Measurements from ENCODE around the gene ECE2. TPM values are rescaled to one million over a fixed set of nuclear protein-coding genes. Genes with fewer than 3 reads are reported as not detected.
A peak's percentile ranks its signal among the peaks of the same experiment; 100 is the strongest.

Gene ECE2
- polyA plus RNA-seq, 1 donor = not detected

DNA sequence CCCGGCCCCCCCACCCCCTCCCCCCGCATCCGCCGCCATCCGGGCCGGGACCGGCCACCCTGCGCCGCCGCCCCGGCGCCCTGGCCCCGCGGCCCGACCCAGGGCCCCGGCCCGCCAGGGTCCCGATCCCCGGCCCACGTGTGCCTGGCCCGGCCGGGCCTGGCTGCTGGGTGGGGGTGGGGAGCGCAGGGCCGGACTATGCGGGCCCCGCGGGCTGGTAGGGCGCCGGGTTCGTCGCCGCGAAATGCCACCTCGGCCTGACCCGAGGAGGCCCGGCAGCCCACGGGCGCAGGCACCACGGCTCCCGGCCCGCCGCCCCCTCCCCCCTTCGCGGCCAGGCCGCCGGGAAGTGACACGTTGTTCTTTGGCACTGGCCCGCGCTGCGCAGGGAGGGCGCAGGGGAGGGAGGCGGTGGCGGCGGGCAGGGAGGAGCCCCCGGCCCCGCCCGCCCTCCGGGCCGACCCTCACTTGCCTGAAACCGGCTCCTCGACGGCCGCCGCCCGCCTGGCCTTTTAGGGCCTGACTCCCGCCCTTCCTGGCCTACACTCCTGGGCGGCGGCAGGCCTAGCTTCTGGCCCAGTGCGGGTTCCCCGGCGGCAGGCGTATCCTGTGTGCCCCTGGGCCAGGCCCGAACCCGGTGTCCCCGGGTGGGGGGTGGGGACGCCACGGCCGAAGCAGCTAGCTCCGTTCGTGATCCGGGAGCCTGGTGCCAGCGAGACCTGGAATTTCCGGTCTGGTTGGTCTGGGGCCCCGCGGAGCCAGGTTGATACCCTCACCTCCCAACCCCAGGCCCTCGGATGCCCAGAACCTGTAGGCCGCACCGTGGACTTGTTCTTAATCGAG, 39.1 kb downstream of the ECE2 start:
- DNase-seq = peak; percentile 90

DNA sequence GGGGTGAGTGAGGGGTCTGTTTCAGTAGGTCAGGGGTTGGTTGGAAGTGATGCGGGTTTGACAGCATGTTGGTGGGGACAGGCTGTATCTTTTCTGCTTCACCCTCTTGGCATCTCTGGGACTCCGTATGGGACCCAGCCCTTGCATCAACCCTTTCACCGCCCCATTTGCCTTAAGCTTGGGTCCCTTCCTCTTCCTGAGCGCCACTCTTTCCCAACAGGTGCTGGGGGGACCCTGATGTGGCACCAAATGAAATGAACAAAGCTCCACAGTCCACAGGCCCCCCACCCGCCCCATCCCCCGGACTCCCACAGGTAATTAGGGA, 39.7 kb downstream of the ECE2 start:
- no peak for DNase-seq

DNA sequence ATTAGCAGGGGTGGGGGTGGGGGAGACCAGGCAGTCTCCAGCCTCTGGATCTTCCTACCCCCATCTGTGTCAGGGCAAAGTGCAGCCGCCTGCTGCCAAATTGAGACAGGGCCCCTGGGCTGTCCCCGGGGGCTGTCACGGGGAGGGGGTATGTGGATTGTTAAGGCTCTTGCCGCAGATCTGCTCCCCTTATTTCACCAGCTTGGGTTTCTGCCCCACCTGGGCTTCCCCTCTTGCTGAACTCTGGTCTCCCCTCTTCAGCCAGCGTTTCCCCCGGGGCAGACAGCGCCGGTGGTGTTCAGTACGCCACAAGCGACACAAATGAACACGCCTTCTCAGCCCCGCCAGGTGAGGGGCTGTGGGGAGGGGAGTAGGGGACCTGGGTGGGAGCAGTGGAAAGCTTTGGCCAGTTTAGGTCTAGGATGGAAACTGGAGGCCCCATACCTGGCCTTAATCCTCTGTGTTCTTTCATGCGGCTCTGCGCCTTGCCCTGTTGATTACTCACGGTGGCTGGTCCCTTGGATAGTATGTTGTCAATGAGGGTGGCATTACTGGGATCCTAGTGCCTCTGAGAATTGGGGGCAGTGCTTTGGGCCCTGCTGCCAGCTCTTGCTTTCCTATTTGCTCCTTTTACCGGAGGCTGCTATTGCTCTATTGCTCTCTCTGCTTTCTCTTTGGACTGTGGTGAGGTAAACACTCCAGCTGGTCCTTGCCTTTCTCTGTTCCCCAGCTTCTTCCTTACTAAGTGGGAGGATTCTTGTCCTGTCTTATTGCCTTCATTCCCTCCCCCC, 40.2 kb downstream of the ECE2 start:
- DNase-seq = no peak

DNA sequence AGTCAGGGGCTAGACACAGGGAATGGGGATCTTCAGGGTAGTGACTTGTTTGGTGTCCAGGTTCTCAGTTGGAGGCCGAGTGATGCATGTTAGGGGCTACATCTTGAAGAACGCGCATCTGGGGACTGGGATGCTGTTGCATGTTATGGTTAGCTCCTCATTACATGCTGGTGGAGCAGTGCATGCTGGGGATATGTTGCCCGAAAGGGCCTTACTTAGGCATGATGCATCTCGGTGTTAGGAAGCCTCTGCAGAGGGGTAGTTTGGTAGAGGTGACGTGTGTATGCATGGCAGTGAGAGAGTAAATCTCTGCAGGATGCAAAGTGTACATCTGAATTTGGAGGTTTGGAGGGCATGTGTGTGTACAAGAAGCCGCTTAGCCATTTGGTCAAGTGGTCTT, 41.0 kb downstream of the ECE2 start:
- no peak for DNase-seq

DNA sequence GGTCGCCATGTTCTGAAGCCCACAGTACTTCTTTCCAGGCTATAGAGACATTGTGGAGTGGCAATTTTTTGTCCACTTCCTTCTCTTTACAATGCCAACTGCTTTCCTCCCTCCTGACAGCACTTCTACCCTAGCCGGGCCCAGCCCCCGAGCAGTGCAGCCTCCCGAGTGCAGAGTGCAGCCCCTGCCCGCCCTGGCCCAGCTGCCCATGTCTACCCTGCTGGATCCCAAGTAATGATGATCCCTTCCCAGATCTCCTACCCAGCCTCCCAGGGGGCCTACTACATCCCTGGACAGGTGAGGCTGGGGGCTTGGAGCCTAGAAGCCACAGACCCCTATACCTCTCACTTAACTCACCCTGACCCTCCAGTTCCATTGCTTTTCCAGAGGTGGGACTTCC, 41.4 kb downstream of the ECE2 start:
- no peak for DNase-seq

DNA sequence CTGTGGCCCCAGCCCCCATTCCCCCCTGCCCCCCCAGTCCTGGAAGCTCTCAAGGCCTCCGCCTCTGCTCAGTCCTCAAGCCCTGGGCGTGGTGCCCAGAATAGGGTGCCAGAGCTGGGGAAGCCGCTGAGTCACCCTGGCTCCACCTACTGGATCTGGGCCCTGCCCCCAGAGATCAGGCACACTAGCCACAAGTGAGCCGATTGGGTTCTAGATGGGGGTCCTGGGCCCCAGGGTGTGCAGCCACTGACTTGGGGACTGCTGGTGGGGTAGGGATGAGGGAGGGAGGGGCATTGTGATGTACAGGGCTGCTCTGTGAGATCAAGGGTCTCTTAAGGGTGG, 44.3 kb downstream of the ECE2 start:
- DNase-seq = peak; percentile 87

DNA sequence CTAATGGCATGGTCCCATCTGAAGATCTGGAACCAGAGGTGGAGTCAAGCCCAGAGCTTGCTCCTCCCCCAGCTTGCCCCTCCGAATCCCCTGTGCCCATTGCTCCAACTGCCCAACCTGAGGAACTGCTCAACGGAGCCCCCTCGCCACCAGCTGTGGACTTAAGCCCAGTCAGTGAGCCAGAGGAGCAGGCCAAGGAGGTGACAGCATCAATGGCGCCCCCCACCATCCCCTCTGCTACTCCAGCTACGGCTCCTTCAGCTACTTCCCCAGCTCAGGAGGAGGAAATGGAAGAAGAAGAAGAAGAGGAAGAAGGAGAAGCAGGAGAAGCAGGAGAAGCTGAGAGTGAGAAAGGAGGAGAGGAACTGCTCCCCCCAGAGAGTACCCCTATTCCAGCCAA, 45.8 kb downstream of the ECE2 start:
- DNase-seq = no peak

DNA sequence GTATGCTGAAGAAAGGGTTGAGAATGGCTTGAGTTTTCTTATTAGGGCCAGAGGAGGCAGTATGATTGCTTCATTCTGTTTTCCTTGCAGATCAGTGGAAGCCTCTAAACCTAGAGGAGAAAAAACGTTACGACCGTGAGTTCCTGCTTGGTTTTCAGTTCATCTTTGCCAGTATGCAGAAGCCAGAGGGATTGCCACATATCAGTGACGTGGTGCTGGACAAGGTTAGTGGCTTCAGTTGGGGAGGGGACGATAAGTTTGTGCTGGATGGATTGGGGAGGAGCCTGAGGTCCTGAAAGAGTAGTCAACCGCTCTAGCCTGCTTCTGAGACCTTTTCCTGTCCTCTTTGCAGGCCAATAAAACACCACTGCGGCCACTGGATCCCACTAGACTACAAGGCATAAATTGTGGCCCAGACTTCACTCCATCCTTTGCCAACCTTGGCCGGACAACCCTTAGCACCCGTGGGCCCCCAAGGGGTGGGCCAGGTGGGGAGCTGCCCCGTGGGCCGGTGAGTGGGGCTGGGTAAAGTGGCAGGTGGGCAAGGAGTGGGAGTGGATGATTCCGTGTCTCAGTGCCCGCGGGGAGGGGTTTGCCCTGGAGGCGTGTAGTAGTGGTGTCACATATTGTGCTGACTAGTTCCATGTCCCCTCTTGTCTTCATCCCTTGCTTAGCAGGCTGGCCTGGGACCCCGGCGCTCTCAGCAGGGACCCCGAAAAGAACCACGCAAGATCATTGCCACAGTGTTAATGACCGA, 47.1 kb downstream of the ECE2 start:
- DNase-seq = no peak

DNA sequence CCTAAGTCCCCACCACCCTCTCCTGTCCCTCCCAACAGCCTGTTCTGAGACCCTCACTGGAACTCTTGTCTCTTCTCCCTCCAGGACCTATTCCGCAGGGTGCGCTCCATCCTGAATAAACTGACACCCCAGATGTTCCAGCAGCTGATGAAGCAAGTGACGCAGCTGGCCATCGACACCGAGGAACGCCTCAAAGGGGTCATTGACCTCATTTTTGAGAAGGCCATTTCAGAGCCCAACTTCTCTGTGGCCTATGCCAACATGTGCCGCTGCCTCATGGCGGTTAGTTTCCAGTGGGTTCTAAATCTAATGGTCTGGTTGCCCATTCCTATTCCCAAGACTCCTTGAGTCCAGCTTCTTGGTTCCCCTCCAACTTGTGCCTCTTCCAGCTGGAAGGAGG, 47.9 kb downstream of the ECE2 start:
- no peak for DNase-seq

DNA sequence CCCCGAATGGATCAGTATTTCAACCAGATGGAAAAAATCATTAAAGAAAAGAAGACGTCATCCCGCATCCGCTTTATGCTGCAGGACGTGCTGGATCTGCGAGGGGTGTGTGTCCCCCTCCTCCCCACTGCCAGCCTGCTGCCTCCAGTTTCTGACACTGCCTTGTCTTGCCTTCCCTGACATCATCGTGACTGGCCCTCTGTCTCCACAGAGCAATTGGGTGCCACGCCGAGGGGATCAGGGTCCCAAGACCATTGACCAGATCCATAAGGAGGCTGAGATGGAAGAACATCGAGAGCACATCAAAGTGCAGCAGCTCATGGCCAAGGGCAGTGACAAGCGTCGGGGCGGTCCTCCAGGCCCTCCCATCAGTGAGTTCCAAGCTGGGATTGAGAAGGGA, 49.4 kb downstream of the ECE2 start:
- DNase-seq = no peak

DNA sequence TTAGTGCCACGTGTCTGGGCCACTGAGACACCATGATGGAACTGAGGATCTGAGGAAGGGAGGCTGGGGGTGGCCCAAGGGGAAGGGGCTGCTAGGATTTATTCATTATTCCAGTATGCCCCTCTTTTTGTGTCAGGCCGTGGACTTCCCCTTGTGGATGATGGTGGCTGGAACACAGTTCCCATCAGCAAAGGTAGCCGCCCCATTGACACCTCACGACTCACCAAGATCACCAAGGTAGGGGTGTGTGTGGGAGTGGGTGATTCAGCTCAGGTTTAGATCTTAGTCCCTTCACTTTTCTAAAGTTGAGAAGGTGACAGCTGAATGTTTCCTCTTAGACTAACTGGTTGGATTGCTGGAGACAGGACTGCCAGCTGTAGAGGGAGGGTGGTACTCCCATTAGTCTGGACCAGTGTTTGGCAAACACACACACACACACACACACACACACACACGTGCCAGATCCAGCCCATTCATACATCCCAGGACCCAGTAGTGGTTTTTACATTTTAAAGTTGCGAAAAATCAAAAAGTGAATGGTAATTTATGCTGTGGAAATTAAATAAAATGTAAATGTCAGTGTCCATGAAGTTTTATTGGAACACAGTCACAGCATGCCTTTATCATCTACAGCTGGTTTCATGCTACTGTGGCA, 50.0 kb downstream of the ECE2 start:
- DNase-seq = no peak

DNA sequence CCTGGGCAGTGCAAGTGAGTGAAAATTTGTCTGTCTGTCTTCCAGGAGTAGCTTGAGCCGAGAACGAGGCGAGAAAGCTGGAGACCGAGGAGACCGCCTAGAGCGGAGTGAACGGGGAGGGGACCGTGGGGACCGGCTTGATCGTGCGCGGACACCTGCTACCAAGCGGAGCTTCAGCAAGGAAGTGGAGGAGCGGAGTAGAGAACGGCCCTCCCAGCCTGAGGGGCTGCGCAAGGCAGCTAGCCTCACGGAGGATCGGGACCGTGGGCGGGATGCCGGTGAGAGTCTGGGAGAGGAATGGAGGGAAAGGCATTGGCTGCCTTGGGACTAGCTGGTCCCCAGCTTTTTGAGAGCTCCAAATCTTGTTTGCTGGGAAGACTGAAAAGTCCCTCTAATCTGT, 51.3 kb downstream of the ECE2 start:
- DNase-seq = no peak

DNA sequence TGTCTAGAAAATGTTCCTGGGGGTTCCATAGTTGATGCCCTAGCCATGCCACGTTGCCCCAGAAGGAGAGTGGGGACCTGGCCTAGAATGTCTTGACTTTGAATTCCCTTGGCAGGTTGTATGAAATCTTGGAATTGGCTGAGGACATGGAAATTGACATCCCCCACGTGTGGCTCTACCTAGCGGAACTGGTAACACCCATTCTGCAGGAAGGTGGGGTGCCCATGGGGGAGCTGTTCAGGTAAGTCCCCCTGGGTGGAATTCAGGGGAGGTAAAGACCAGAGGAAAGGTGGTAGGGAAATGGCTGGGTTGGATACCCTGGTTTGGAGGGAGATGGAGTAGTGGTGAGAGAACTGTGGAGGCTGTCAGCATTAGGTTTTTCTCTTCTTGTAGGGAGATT, 52.7 kb downstream of the ECE2 start:
- no peak for DNase-seq

DNA sequence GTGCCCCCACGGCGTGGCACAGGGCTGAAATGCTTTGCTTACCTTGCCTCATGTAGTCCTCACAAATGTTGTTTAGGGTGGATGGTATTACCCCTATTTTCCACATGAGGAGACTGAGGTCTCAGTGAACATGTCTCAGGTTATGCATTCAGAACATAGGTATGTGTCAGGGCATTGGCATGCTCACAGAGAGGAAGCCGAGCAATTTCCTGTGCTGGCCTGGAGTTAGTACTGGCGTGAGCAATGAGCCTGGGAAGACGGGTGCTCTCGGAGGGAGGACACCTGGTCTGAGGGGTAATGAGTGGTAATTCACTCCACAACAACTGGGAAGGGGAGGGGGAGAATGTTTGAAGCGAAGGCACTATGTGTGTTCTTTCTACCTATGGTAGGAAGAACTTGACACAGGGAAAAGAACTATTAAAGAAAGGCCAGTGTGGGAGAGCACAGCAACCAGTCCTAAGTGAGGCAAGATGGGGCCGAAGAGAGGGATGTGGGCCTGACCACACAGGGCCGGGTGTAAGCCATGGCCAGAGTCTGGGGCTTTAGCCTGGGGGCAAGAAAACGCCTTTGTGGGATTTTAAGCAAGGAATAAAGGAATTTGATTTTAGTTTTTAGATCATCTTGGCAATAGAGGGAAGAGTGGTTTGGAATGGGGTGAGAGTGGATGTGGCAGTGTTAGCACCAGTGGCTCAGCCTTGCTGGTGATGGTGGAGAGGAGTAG, 56.7 kb downstream of the ECE2 start:
- DNase-seq = no peak

DNA sequence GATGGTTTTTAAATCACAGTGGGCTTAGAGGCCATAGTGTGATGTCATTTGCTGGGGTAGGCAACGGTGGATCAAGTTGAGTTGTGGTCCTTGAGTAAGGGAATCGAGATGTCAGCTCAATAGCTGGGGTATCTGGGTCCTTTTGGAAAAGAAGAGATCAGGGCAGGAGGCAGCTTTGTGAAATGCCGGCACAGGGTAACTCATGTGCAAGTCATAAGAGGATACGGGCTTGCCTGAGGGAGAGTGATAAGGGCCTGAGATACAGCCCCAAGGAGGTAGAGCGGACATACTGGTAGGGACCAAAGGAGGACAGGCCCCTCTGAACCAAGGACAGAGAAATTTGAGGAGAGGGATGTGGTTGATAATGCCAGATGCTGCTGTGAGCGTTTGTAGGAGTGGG, 57.4 kb downstream of the ECE2 start:
- no peak for DNase-seq

DNA sequence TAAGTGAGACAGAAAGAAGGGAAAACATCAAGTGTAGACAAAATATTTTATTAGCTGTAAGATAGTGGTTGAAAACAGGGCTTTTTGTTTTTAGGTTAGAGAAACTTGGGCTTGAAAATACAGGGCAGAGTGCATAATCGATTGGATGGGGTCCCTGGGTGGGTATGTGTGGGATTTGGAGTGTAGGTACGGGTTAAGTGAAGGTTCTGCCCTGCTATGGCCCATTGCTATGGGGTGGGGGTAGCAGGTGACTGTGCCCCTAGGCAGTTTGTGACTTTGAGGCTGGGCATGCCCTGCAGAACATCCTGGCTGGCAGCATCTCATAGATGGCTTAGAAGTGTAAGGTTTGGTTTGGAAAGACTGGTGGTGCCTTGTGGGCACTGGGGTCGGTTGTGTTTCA, 57.9 kb downstream of the ECE2 start:
- no peak for DNase-seq

DNA sequence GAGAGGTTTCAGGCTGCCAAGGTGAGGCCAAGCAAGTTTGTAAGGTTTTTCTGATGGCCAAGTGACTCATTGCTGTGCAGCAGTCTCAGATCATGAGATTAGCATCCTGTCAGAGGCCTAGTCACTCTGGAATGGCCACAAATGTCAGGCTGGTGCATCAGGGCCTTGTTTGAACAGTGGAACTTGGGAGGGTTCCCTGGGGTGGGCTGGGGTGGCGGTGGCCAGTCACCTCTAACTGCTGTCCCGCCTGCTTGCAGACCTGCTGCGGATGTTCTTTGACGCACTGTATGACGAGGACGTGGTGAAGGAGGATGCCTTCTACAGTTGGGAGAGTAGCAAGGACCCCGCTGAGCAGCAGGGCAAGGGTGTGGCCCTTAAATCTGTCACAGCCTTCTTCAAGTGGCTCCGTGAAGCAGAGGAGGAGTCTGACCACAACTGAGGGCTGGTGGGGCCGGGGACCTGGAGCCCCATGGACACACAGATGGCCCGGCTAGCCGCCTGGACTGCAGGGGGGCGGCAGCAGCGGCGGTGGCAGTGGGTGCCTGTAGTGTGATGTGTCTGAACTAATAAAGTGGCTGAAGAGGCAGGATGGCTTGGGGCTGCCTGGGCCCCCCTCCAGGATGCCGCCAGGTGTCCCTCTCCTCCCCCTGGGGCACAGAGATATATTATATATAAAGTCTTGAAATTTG, 58.8 kb downstream of the ECE2 start:
- DNase-seq = no peak

DNA sequence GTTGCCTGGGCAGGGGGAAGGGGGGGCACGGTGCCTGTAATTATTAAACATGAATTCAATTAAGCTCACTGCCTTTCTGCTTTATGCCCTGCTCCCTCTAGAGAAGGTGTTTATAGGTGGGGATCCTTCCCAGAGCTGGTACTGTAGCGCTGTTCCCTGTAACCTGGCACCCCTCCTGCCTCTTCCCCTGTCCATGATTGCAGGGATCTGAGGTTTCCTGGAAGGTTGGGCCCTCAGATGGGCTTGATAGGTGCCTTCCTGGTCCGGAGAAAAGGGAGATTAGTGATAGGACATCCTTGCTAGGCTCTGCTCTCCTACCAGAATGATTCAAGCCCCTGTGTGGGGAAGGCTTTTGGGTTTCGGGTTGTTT, 59.5 kb downstream of the ECE2 start:
- no peak for DNase-seq

DNA sequence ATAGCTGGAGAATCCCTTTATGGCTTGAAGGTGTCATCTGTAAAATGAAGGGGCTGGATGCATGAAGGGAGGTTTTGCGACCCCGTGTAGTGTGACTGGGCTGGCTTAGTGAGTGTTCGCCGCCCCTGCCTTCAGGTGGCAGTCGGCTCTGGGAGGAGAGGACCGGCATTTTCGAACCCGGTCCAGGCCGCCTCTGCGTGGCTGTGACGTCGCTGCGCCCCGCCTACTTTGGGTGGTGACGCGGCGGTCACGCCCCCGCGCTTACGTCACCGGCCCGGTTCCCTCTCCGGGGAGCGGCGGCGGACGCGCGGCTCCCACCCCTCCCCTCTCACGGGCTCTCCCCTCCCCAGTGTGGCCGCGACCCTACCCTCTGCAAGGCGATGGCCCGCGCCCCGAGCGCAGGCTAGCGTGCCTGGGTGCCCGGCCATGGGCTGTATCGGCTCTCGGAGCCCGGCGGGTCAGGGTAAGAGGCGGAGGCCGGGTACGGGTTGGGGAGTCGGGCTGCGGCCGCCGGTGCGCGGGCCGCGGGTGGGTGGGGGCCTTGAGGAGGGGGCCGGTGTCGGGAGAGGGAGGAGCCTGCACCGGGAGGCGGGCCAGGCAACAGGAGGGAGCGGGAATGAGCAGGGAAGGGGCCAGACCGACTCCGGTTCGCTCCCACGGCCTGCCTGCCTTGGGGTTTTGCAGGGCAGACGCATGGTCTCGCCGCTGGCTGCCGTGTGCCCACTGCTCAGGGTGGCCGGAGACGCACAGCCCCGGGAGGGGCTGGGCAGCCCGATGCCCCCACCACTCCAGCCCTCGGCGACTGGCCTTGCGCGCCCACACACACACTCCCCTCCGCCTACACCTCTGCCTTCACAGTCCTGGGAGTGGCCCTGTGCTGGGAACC, 60.1 kb downstream of the ECE2 start:
- DNase-seq = peak; percentile 90

DNA sequence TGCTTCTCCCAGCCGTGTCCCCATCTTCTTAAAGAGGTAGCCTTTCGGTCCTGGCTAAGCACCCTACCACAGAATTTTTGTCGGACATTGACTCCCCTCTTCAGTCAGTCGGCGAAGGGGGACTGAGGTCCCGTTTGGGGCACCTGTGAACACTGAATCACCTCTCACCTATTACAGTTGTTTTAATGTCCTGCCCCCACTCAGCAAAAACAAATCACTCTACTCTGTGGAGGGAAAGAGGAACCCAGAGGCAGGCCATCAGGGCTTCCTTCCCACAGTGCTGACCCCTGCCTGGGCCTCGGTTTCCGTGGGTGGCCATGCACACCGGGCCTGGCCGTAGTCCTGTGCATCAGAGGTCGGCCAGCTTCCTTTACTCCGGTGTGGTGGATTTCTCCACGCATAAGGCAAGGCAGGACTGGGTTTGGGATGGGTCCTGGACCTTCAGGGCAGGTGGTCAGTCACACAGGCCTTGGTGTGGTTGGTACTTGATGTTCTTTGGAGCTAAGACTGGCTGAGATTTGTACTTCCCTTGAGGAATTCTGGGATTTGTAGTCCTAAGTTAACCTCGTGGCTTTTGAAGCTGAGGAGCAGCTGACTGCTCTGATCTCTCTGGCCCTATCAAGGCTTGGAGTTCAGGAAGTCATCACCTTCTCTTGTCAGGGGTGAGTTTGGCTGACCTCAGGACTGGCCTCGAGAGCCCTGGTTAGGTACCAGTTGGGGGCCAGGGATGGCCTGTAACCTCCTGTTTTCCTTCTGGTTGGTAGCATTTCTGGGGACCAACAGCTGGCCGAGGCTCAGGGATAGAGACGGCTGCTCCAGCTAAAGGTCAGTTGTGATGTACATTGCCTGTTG, 61.0 kb downstream of the ECE2 start:
- DNase-seq = peak; percentile 66
